ACHN (cell line): ENCODE measurements around the gene ANKS3.
A peak's percentile ranks its signal among the peaks of the same experiment; 100 is the strongest.

Experiments
- DNase-seq: peaks from one replicate; pipeline ENCODE4 v3.0.0-alpha.2; 2015
- in situ Hi-C: cut with HindIII; loops from 2 replicates; pipeline ENCODE4 v1.10.0; 2017; ENCODE audit warnings: low sequenced_read_pairs, low pct_ligation_motif_present, low pct_unique_long_range_greater_than_20kb

ANKS3 gene

GRCh38 chr16:4736546-4736945 is 2.5 kb upstream of the ANKS3 start:
- in situ Hi-C loops, result no loop called here
- no peak for DNase-seq

GRCh38 chr16:4734730-4735535 is 862 bp upstream of the ANKS3 start:
- DNase-seq, result peak; percentile 85
- in situ Hi-C loops, result no loop called here

DNA sequence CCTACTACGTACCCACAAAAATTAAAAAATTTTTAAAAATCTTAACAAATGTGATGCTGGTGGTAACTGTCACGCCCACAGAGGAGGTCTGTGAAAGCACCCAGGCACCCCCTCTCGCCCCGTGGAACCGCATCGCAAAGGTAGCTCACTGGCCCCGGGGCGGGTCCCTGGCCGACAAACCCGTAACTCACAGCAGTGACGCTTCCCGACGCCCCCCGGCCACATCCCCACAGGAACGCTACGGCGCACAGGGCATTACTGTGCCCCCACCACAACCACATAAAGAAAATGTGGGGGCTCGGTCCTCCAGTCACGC is 366 bp downstream of the ANKS3 start:
- DNase-seq, result peak; percentile 13
- in situ Hi-C loops, result no loop called here

DNA sequence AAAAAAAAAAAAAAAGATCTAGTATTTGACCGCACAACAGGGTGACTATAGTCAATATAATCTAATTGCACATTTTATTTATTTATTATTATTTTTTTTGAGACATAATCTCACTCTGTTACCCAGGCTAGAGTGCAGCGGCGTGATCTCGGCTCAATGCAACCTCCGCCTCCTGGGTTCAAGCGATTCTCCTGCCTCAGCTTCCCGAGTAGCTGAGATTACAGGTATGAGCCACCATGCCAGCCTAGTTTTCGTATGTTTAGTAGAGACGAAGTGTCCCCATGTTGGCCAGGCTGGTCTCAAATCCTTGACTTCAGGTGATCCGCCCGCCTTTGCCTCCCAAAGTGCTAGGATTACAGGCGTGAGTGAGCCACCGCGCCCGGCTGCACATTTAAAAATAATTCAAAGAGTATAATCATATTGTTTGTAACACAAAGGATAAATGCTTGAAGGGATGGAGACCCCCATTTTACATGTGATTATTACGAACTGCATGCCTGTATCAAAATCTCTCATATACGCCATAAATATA is 794 bp downstream of the ANKS3 start:
- in situ Hi-C loops, result no loop called here
- DNase-seq, result no peak

GRCh38 chr16:4729876-4730275 is 4.2 kb downstream of the ANKS3 start:
- no peak for DNase-seq
- in situ Hi-C loops, result no loop called here

DNA sequence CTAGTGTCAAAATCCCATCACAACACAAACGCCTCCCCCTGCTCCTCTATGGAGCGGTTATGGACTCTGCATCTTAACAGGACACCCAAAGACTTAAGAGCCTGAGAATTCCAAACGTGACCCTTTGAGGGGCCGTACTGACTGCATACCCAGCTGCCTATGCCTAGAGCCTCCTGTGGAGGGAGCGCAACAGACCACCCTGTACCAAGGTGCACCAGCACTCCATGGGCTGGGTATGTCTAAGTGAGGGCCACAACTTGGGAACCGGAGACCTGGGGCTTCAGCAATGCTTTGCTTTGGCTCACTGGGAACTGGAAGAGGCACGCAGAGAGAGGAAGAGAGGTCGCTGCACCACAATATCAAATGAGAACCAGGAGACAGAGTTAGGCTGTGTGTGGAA is 5.4 kb downstream of the ANKS3 start:
- no peak for DNase-seq
- in situ Hi-C loops, result no loop called here

DNA sequence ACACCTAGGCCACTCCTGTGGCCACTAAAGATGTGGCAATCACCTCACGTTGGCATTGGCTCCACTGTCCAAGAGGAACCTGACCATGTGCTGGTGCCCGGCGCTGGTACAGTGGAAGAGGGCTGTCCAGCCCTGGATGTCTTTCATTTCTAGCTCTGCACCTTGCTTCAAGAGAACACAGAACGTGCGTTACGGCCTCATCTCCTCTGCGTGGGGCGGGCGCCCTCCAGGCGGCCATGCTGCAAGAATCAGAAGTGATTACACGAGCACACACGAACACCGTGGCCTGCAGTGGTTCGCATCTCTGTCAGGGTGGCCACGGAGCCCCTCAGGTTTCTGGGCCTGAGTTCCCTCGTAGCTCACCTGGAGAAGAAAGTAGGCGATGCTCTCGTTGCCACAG is 7.5 kb downstream of the ANKS3 start:
- DNase-seq, result no peak
- in situ Hi-C loops, result no loop called here

DNA sequence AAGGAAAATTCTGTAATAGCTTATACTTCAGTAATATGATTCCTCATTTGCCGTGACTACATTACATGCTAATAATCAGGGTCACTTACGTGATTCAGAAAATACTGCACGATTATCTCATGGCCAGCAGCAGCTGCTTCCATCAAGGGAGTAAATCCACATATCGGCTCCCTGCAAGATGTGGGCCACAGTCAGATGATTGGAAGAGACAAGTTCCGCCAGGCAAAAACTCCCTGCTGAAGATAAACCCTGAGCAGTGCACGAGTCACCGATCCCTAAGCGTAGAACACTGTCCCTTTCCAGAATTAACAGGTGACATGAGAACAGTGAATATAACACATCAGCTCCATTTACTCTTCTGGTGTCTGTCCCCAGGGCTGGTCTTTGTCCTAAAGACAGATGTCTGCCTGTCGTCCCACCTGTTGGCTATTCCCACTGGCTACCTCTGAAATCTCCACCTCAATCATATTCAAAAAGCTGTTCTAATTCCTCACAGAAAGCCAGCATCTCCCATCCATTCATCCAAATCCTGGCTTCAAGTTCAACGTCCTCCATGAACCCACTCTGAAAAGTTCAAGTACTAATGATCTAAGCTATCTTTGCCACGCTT is 9.3 kb downstream of the ANKS3 start:
- DNase-seq, result no peak
- in situ Hi-C loops, result no loop called here

GRCh38 chr16:4723071-4723767 is 10.9 kb downstream of the ANKS3 start:
- in situ Hi-C loops, result no loop called here
- DNase-seq, result no peak

DNA sequence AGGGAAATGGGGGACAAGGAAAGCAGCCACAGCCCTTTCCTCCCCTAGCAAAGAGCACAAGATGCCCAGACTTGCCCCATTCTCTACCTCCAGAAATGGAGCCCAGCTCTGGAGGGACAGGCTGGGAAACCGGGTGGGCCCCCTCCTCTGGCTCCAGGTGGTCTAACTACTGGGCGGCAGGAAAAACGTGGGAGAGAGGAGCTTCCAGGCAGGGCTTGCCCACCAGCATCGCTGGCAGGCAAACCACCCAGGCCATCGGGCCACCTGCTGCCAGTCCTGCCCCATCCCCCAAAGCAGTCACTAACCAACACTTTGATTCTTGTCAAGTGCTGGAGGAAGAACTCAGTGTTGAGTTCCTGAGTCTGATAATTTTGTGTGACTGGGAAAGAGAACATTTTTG is 15.6 kb downstream of the ANKS3 start:
- no peak for DNase-seq
- in situ Hi-C loops, result no loop called here

DNA sequence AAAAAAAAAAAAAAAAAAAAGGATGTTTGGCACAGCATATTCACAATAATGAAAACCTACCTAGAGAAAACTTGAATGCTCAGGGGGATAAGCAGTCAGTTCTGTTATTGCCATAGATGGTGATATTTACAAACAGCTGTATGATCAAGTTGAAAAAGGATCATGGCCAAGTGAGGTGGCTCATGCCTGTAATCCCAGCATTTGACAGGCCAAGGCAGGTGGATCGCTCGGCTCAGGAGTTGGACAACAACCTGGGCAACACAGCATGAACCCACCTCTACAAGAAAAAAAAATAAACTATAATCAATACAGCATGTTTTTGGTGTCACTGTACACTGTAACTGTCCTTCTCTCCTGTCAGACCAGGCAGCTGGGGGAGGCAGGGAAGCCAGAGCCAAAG is 19.1 kb downstream of the ANKS3 start:
- in situ Hi-C loops, result no loop called here

DNA sequence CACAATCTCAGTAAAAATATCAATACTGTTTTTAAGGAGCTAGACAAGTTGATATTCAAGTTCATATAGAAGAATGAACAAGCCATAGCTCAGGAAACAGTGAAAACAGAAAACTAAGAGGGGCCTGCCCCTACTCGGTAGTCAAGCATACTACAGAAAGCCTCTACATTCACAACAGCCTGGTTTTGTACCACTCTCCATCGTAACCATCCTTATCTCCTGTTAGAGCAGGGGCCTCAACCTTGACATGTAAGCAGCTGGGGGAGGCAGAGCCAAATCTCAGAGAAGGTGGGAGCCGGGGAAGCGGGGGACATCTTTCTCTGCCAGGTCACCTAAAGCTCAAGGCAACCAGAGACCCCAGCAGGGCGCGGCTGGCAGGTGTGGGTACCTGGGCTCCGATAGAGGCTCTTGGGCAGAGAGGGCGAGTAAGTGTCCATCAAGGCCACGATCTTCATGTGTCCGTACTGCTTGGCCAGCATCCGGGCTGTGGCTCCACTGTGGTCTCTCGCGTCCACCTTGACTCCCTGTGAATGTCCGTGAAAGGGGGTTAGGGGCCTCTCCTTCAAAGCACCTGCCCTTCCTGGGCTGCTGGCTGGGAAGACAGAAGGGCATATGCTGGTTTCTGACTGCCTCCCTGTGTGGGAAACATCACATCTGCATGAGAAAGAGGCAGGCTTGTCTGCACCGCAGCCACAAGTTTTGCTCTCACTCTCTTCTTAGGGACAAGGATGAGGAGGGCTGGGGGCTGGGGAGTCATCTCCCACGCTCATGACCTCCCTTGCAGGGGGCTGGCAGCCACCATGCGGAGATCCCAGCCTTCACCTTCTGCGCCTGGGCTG is 20.2 kb downstream of the ANKS3 start:
- no peak for DNase-seq
- in situ Hi-C loops, result no loop called here

More for the DNA sequence above, 19.1 kb downstream of the ANKS3 start:
- no peak for DNase-seq

DNA sequence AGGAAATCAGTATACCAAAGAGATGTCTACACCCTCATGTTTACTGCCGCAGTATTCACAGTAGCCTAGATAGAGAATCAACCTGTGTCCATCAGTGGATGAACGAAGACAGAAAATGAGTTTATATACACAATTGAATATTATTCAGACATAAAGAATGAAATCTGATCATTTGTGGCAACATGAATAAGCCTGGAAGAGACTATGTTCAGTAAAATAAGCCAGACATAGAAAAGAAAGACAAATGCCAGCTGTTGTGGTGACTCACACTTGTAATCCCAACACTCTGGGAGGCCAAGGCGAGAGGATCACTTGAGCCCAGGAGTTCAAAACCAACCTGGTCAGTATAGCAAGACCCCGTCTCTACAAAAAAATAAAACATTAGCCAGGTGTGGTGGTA is 24.6 kb downstream of the ANKS3 start:
- in situ Hi-C loops, result no loop called here
- DNase-seq, result no peak

- in situ Hi-C loops, result no loop called here
- DNase-seq, result no peak
Observed at GRCh38 chr16:4706871-4707270, 27.2 kb downstream of the ANKS3 start.

DNA sequence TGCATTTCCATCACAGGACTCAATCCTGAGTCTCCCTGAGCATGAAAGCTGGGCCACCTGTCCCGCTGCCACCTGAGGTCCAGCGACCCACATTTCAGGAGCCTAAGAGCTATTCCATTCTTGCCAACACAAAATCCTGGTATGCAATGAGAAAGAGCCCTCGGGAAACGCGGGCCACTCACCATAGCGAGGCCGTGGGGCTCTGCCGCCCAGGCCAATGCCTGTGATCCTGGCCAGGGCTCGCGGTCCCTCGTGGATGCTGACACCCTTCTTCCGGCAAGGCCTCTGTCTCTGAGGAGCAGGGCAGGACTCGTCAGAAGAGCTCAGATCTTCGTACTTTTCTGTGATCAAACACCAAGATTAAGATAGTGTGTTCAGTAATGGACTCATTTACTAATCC is 29.2 kb downstream of the ANKS3 start:
- in situ Hi-C loops, result no loop called here
- no peak for DNase-seq

- in situ Hi-C loops, result no loop called here
Observed at GRCh38 chr16:4704491-4704890, 29.6 kb downstream of the ANKS3 start.

GRCh38 chr16:4703906-4704305 is 30.2 kb downstream of the ANKS3 start:
- DNase-seq, result no peak
- in situ Hi-C loops, result no loop called here

More at GRCh38 chr16:4704491-4704890, 29.6 kb downstream of the ANKS3 start:
- DNase-seq, result no peak

DNA sequence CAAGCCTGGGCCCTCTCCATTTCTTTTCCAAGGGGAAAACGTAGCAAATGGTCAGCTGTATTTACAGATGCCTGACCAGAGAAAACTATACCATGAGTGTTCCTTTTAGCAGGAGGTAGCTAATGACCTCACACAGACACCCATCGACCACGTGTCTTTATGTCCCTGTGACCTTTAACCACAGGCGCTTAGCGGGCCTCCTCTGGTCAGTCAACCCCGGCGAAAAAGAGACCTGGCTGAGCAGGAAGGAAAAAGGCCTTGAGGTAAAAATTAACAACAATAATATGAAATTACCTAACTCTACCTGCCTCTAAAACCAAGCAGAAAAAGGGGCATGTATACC is 31.6 kb downstream of the ANKS3 start:
- DNase-seq, result peak; percentile 27
- in situ Hi-C loops, result no loop called here
